SK-N-MC (cell line): ENCODE results near the gene DCP2.

Experiments
- DNase-seq: peaks from one replicate; pipeline ENCODE4 v3.0.0-alpha.2; 2011; ENCODE audit warnings: low read depth, low spot score
- H3K27ac ChIP-seq: fragments of 200-600 bp; sonication (generic); 2 replicates; pipeline ENCODE4 v1.5.1; 2016; ENCODE audit warnings: mixed run types
- H3K36me3 ChIP-seq: fragments of 200-600 bp; sonication (generic); 2 replicates; pipeline ENCODE4 v1.6.1; 2017; ENCODE audit warnings: antibody characterized with exemption, low read length, mixed read lengths; ENCODE audit not compliant: insufficient read depth
- H3K4me3 ChIP-seq: fragments of 200-600 bp; sonication (generic); 2 replicates; pipeline ENCODE4 v1.5.1; 2016
- H3K9ac ChIP-seq: fragments of 200-600 bp; sonication (generic); 2 replicates; pipeline ENCODE4 v1.8.0; 2017; ENCODE audit warnings: mixed run types, mixed read lengths; ENCODE audit not compliant: insufficient read length
- H3K9me3 ChIP-seq: fragments of 200-600 bp; sonication (generic); 2 replicates; pipeline ENCODE4 v1.6.1; 2017; ENCODE audit warnings: low read depth, mild to moderate bottlenecking, antibody characterized with exemption, low read length, moderate library complexity, mixed read lengths
- EZH2 ChIP-seq: fragments of 200-600 bp; sonication (generic); IDR thresholded peaks from one replicate; pipeline ENCODE4 v1.6.1; 2017; ENCODE audit warnings: antibody characterized with exemption
- FOXP2 ChIP-seq: optimal IDR thresholded peaks from 2 replicates; pipeline ENCODE3; 2011; ENCODE audit warnings: mild to moderate bottlenecking, moderate library complexity; ENCODE audit not compliant: insufficient read depth; ENCODE audit errors: extremely low read length, control extremely low read depth
- POLR2AphosphoS5 ChIP-seq: IDR thresholded peaks from 2 replicates; pipeline ENCODE4 v1.6.1; 2012; ENCODE audit warnings: mild to moderate bottlenecking, low read depth, low read length, borderline replicate concordance

The DCP2 gene

GRCh38 chr5:113060408-113061025 is 83.9 kb downstream of the DCP2 start:
- no peak for DNase-seq
- no peaks in the 10 kb centered on the region for H3K9me3 ChIP-seq
- no peak for TF ChIP-seq POLR2AphosphoS5
- no peak for TF ChIP-seq FOXP2
- no peak for TF ChIP-seq EZH2
- no peak overlapping the region for H3K27ac ChIP-seq
- no peaks in the 10 kb centered on the region for H3K36me3 ChIP-seq
- no peak overlapping the region for H3K4me3 ChIP-seq
- H3K9ac ChIP-seq, result no peak overlapping the region

- no peak overlapping the region for H3K27ac ChIP-seq
Observed at GRCh38 chr5:113061846-113062780, 85.5 kb downstream of the DCP2 start.

GRCh38 chr5:113062869-113063508 is 86.4 kb downstream of the DCP2 start:
- H3K27ac ChIP-seq, result no peak overlapping the region
- DNase-seq, result no peak
- H3K36me3 ChIP-seq, result no peaks in the 10 kb centered on the region
- H3K4me3 ChIP-seq, result no peak overlapping the region
- no peak for TF ChIP-seq FOXP2
- TF ChIP-seq POLR2AphosphoS5, result no peak
- TF ChIP-seq EZH2, result no peak
- H3K9me3 ChIP-seq, result no peaks in the 10 kb centered on the region
- no peak overlapping the region for H3K9ac ChIP-seq

More at GRCh38 chr5:113061846-113062780, 85.5 kb downstream of the DCP2 start:
- Histone ChIP-seq H3K9ac (no peak overlapping the region), H3K4me3 (no peak overlapping the region), H3K36me3 (no peaks in the 10 kb centered on the region), H3K9me3 (no peaks in the 10 kb centered on the region)
- DNase-seq, result no peak
- TF ChIP-seq POLR2AphosphoS5 (no peak), FOXP2 (no peak), EZH2 (no peak)

- no peaks in the 10 kb centered on the region for H3K36me3 ChIP-seq
- TF ChIP-seq EZH2, result no peak
- TF ChIP-seq FOXP2, result no peak
- TF ChIP-seq POLR2AphosphoS5, result no peak
Observed at GRCh38 chr5:113063927-113064326, 87.3 kb downstream of the DCP2 start.

GRCh38 chr5:113064806-113065205 is 88.2 kb downstream of the DCP2 start:
- no peaks in the 10 kb centered on the region for H3K36me3 ChIP-seq

More at GRCh38 chr5:113063927-113064326, 87.3 kb downstream of the DCP2 start:
- H3K4me3 ChIP-seq, result no peak overlapping the region
- no peak overlapping the region for H3K27ac ChIP-seq
- no peaks in the 10 kb centered on the region for H3K9me3 ChIP-seq
- no peak overlapping the region for H3K9ac ChIP-seq
- no peak for DNase-seq

GRCh38 chr5:113065626-113066025 is 89.0 kb downstream of the DCP2 start:
- H3K27ac ChIP-seq, result no peak overlapping the region

More at GRCh38 chr5:113064806-113065205, 88.2 kb downstream of the DCP2 start:
- Histone ChIP-seq H3K27ac (no peak overlapping the region), H3K4me3 (no peak overlapping the region), H3K9me3 (no peaks in the 10 kb centered on the region), H3K9ac (no peak overlapping the region)
- DNase-seq, result no peak
- no peak for TF ChIP-seq EZH2
- TF ChIP-seq FOXP2, result no peak
- no peak for TF ChIP-seq POLR2AphosphoS5

GRCh38 chr5:113067635-113068344 is 91.2 kb downstream of the DCP2 start:
- no peak overlapping the region for H3K27ac ChIP-seq
- no peak overlapping the region for H3K9ac ChIP-seq
- no peak overlapping the region for H3K4me3 ChIP-seq
- no peak for DNase-seq
- H3K9me3 ChIP-seq, result no peaks in the 10 kb centered on the region
- no peaks in the 10 kb centered on the region for H3K36me3 ChIP-seq
- TF ChIP-seq POLR2AphosphoS5 (no peak), FOXP2 (no peak), EZH2 (no peak)

More at GRCh38 chr5:113065626-113066025, 89.0 kb downstream of the DCP2 start:
- Histone ChIP-seq H3K9me3 (no peaks in the 10 kb centered on the region), H3K36me3 (no peaks in the 10 kb centered on the region), H3K9ac (no peak overlapping the region), H3K4me3 (no peak overlapping the region)
- DNase-seq, result no peak
- TF ChIP-seq FOXP2, result no peak

- no peaks in the 10 kb centered on the region for H3K9me3 ChIP-seq
- TF ChIP-seq POLR2AphosphoS5 (no peak), FOXP2 (no peak), EZH2 (no peak)
- no peak overlapping the region for H3K4me3 ChIP-seq
- DNase-seq, result no peak
- no peaks in the 10 kb centered on the region for H3K36me3 ChIP-seq
- no peak overlapping the region for H3K27ac ChIP-seq
- H3K9ac ChIP-seq, result no peak overlapping the region
Observed at GRCh38 chr5:113068559-113068958, 92.0 kb downstream of the DCP2 start.
